NCI-H2196 (cell line): ENCODE data around the gene NECTIN1.

Experiments
- DNase-seq: peaks from one replicate; lab custom pipeline; 2025; ENCODE audit not compliant: unreplicated experiment; lab: John Stamatoyannopoulos, UW

Gene NECTIN1

GRCh38 chr11:119737366-119738058 is 8.5 kb upstream of the NECTIN1 start:
- no peak for DNase-seq

- no peak for DNase-seq
These were observed 5.8 kb upstream of the NECTIN1 start for GRCh38 chr11:119734788-119735187.

GRCh38 chr11:119730789-119731386 is 1.9 kb upstream of the NECTIN1 start:
- no peak for DNase-seq

- no peak for DNase-seq
These were observed 1.1 kb upstream of the NECTIN1 start for GRCh38 chr11:119729951-119730613.

GRCh38 chr11:119729581-119729927 is 554 bp upstream of the NECTIN1 start:
- DNase-seq = no peak

- DNase-seq = no peak
These were observed 781 bp downstream of the NECTIN1 start for GRCh38 chr11:119728211-119728626.

GRCh38 chr11:119727523-119728151 is 1.4 kb downstream of the NECTIN1 start:
- peak; percentile 7 for DNase-seq

GRCh38 chr11:119726585-119727522 is 2.1 kb downstream of the NECTIN1 start:
- DNase-seq = no peak

- no peak for DNase-seq
These were observed 2.8 kb downstream of the NECTIN1 start for GRCh38 chr11:119726150-119726553.

- DNase-seq = no peak
These were observed 4.0 kb downstream of the NECTIN1 start for GRCh38 chr11:119724956-119725355.

GRCh38 chr11:119723952-119724325 is 5.1 kb downstream of the NECTIN1 start:
- DNase-seq = no peak

- DNase-seq = peak; percentile 12
These were observed 5.6 kb downstream of the NECTIN1 start for GRCh38 chr11:119723243-119723951.

GRCh38 chr11:119722281-119722794 is 6.7 kb downstream of the NECTIN1 start:
- DNase-seq = peak; percentile 89

GRCh38 chr11:119721129-119722120 is 7.6 kb downstream of the NECTIN1 start:
- peak; percentile 22 for DNase-seq

GRCh38 chr11:119720311-119720913 is 8.6 kb downstream of the NECTIN1 start:
- no peak for DNase-seq

GRCh38 chr11:119717839-119718534 is 11.0 kb downstream of the NECTIN1 start:
- DNase-seq = no peak

GRCh38 chr11:119716582-119717498 is 12.2 kb downstream of the NECTIN1 start:
- no peak for DNase-seq
